K562 (cell line): ENCODE results near the gene SLC38A2. TPM values are rescaled to one million over a fixed set of nuclear protein-coding genes. Genes with fewer than 3 reads are reported as not detected.

ENCODE experiments used
- ARID4B ChIP-seq: sonication (generic); formaldehyde crosslinking; IDR thresholded peaks from 2 replicates; pipeline ENCODE4 v1.8.0; 2022; ENCODE audit warnings: mild to moderate bottlenecking, missing genetic modification reagents
- DACH1 ChIP-seq: fragments of 450-650 bp; IDR thresholded peaks from 2 replicates; pipeline ENCODE4 v1.6.1; 2018; ENCODE audit not compliant: partially characterized antibody
- GTF2A2 ChIP-seq: IDR thresholded peaks from 2 replicates; pipeline ENCODE4 v1.6.1; 2016; ENCODE audit warnings: mild to moderate bottlenecking, missing genetic modification characterization, missing compliant biosample characterization
- HMG20A ChIP-seq: fragments of 450-650 bp; formaldehyde crosslinking; conservative IDR thresholded peaks from 2 replicates; pipeline ENCODE4 v1.4.0; 2020; ENCODE audit warnings: mild to moderate bottlenecking, mixed read lengths
- LEF1 ChIP-seq: fragments of 450-650 bp; IDR thresholded peaks from 2 replicates; pipeline ENCODE4 v1.6.1; 2016; ENCODE audit warnings: mild to moderate bottlenecking
- MED1 ChIP-seq: sonication (generic); formaldehyde crosslinking; IDR thresholded peaks from 2 replicates; pipeline ENCODE4 v1.8.1; 2023; ENCODE audit warnings: missing genetic modification reagents, borderline replicate concordance
- NCOA1 ChIP-seq: fragments of 450-650 bp; IDR thresholded peaks from 2 replicates; pipeline ENCODE4 v1.6.1; 2016; ENCODE audit warnings: low read depth
- OTX1 ChIP-seq: fragments of 450-650 bp; formaldehyde crosslinking; IDR thresholded peaks from 2 replicates; pipeline ENCODE4 v1.4.0; 2022; ENCODE audit warnings: mild to moderate bottlenecking
- RAD51 ChIP-seq: fragments of 450-650 bp; IDR thresholded peaks from 2 replicates; pipeline ENCODE4 v1.7.1; 2016; ENCODE audit warnings: low read depth, mild to moderate bottlenecking, borderline replicate concordance
- SMAD4 ChIP-seq: fragments of 250-450 bp; sonication (Bioruptor Pico); conservative IDR thresholded peaks from 2 replicates; pipeline ENCODE4 v1.8.0; 2021; ENCODE audit warnings: inconsistent platforms, mild to moderate bottlenecking, moderate library complexity
- SMARCA4 ChIP-seq: fragments of 450-650 bp; IDR thresholded peaks from 2 replicates; pipeline ENCODE4 v1.6.1; 2016
- SRF ChIP-seq, 2 experiments: fragments of 250-450, 450-650 bp in 1 of 2; sonication (Bioruptor Pico) in 1 of 2; sonication (generic) in 1 of 2; formaldehyde crosslinking; IDR thresholded peaks; 2 replicates each; pipeline versions ENCODE4 v1.5.0 to v1.5.1; 2020 to 2022; ENCODE audit warnings: mild to moderate bottlenecking in 1 of 2, missing genetic modification reagents in 1 of 2
- TCF15 ChIP-seq: fragments of 250-450 bp; sonication (Bioruptor Pico); IDR thresholded peaks from 2 replicates; pipeline ENCODE4 v1.8.0; 2022; ENCODE audit warnings: moderate library complexity, mild to moderate bottlenecking, inconsistent platforms
- polyA plus RNA-seq, 8 experiments: library from polyadenylated mRNA; depleted of rRNA in 4 of 8; stranded (reverse) in 5 of 8; unstranded in 3 of 8; fragments of >200 nt; fragmentation: Nextera tagmentation in 2 of 8; fragmentation: Illumina TruSeq in 1 of 8; extraction: Ambion mirVana in 2 of 8; extraction: Trizol in 1 of 8; gene quantifications; 2 replicates each; pipeline versions ENCODE4 v1.2.1 to v1.2.3, GENCODE V29; 2011 to 2014; ENCODE audit warnings: inconsistent platforms in 1 of 8, missing spikeins in 1 of 8
- total RNA-seq, 7 experiments: library from RNA; depleted of rRNA in 6 of 7; stranded (reverse); fragments of >200 nt in 6 of 7; fragmentation: Illumina TruSeq in 2 of 7; extraction: Trizol in 2 of 7; gene quantifications; 2 replicates each; pipeline versions ENCODE4 v1.2.1 to v1.2.3, GENCODE V29; 2011 to 2021; ENCODE audit warnings: low replicate concordance in 1 of 7
- TF ChIP-seq, protein P1 (sequence below): fragments of 200-800 bp; sonication (Bioruptor generic); IDR thresholded peaks from 2 replicates; pipeline ENCODE4 v1.6.1; 2017; ENCODE audit warnings: missing genetic modification characterization, missing compliant biosample characterization
- TF ChIP-seq, protein P2 (sequence below), 2 experiments: fragments of 200-800 bp in 1 of 2; sonication (Bioruptor generic) in 1 of 2; sonication (generic) in 1 of 2; formaldehyde crosslinking in 1 of 2; IDR thresholded peaks in 1 of 2; conservative IDR thresholded peaks in 1 of 2; 2 replicates each; pipeline versions ENCODE4 v1.5.0 to v1.6.1; 2016 to 2020; ENCODE audit warnings: missing compliant biosample characterization in 1 of 2, missing genetic modification characterization in 1 of 2, missing genetic modification reagents in 1 of 2
- TF ChIP-seq, protein P3 (sequence below): IDR thresholded peaks from 2 replicates; pipeline ENCODE4 v1.6.1; 2011; ENCODE audit warnings: borderline replicate concordance, low read depth, mild to moderate bottlenecking, moderate library complexity, low read length; ENCODE audit not compliant: insufficient read depth, poor library complexity, severe bottlenecking

SLC38A2 gene
- total and polyA plus RNA-seq, 9 of the 15 experiments (the other 6 are each of a cell fraction or from before 2014, with no cell fraction given): 98.7 to 292 (median 143) TPM

- TF ChIP-seq ARID4B (CRISPR knock-in tag) (peak; percentile 75), SMARCA4 (no peak), SMAD4 (peak; percentile 86), SRF (CRISPR knock-in tag; IDR thresholded peaks at IDR 0.05) (0 out of 4 replicates have a peak, but pooled peaks of 1 of the 2 experiments have one; percentile 12), DACH1 (no peak), LEF1 (no peak), HMG20A (no peak), NCOA1 (no peak), MED1 (0 out of 2 replicates have a peak, but pooled peaks have one; percentile 52), GTF2A2 (tag) (no peak), RAD51 (peak; percentile 98), OTX1 (CRISPR knock-in tag) (0 out of 2 replicates have a peak, but pooled peaks have one; percentile 37), TCF15 (no peak)
- TF ChIP-seq, protein P1, sequence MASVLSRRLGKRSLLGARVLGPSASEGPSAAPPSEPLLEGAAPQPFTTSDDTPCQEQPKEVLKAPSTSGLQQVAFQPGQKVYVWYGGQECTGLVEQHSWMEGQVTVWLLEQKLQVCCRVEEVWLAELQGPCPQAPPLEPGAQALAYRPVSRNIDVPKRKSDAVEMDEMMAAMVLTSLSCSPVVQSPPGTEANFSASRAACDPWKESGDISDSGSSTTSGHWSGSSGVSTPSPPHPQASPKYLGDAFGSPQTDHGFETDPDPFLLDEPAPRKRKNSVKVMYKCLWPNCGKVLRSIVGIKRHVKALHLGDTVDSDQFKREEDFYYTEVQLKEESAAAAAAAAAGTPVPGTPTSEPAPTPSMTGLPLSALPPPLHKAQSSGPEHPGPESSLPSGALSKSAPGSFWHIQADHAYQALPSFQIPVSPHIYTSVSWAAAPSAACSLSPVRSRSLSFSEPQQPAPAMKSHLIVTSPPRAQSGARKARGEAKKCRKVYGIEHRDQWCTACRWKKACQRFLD (CRISPR knock-in tag): no peak
- TF ChIP-seq, protein P2, sequence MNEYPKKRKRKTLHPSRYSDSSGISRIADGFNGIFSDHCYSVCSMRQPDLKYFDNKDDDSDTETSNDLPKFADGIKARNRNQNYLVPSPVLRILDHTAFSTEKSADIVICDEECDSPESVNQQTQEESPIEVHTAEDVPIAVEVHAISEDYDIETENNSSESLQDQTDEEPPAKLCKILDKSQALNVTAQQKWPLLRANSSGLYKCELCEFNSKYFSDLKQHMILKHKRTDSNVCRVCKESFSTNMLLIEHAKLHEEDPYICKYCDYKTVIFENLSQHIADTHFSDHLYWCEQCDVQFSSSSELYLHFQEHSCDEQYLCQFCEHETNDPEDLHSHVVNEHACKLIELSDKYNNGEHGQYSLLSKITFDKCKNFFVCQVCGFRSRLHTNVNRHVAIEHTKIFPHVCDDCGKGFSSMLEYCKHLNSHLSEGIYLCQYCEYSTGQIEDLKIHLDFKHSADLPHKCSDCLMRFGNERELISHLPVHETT (CRISPR knock-in tag; conservative IDR thresholded peaks at IDR 0.05 in 1 of 2, IDR thresholded peaks at IDR 0.05 in 1 of 2): no peak
- TF ChIP-seq, protein P3, sequence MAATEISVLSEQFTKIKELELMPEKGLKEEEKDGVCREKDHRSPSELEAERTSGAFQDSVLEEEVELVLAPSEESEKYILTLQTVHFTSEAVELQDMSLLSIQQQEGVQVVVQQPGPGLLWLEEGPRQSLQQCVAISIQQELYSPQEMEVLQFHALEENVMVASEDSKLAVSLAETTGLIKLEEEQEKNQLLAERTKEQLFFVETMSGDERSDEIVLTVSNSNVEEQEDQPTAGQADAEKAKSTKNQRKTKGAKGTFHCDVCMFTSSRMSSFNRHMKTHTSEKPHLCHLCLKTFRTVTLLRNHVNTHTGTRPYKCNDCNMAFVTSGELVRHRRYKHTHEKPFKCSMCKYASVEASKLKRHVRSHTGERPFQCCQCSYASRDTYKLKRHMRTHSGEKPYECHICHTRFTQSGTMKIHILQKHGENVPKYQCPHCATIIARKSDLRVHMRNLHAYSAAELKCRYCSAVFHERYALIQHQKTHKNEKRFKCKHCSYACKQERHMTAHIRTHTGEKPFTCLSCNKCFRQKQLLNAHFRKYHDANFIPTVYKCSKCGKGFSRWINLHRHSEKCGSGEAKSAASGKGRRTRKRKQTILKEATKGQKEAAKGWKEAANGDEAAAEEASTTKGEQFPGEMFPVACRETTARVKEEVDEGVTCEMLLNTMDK: peak; percentile 6
Measured at GRCh38 chr12:46370792-46371717, 1.5 kb downstream of the SLC38A2 start (continued).
